CD4-positive, CD25-positive, alpha-beta regulatory T cell (primary cell): ENCODE data around the gene BICRA. TPM values are rescaled to one million over a fixed set of nuclear protein-coding genes. Genes with fewer than 3 reads are reported as not detected.
"Not testable (repeated sequence)": the region's sequence is repeated elsewhere in the genome, so short reads cannot be mapped to it uniquely, and the experiment has no call there.

Experiments
- ATAC-seq, 2 donors: fragments of 150-1000 bp; cut with Tn5 transposase; one replicate each; pipeline ENCODE4 v1.10.0; 2021; ENCODE audit warnings: low read depth in 2 of 2, moderate number of reproducible peaks in 2 of 2, moderate library complexity in 1 of 2
- DNase-seq, 3 donors: peaks; one replicate each; pipeline versions ENCODE4 v3.0.0 to v3.0.0-alpha.2; 2012 to 2022; ENCODE audit warnings: mixed read lengths in 1 of 3
- H3K27ac ChIP-seq: one replicate; pipeline ENCODE4 v1.7.0; 2013; ENCODE audit warnings: mild to moderate bottlenecking, low read length; ENCODE audit not compliant: insufficient read depth, poor library complexity, severe bottlenecking
- H3K27me3 ChIP-seq: one replicate; pipeline ENCODE4 v1.7.0; 2013; ENCODE audit warnings: low read length; ENCODE audit not compliant: control insufficient read depth, insufficient read depth
- H3K36me3 ChIP-seq: one replicate; pipeline ENCODE4 v1.7.0; 2013; ENCODE audit warnings: mild to moderate bottlenecking, low read length, moderate library complexity; ENCODE audit not compliant: control insufficient read depth, insufficient read depth
- H3K4me1 ChIP-seq: 2 replicates; pipeline ENCODE4 v1.7.0; 2013; ENCODE audit warnings: mild to moderate bottlenecking, low read length; ENCODE audit not compliant: insufficient read depth, control insufficient read depth, poor library complexity, severe bottlenecking
- H3K4me3 ChIP-seq: one replicate; pipeline ENCODE4 v1.7.0; 2013; ENCODE audit warnings: low read depth, mild to moderate bottlenecking, low read length, moderate library complexity
- H3K9me3 ChIP-seq, 2 experiments: 1 replicate in 1 of 2; 2 replicates in 1 of 2; pipeline ENCODE4 v1.7.0; 2013; ENCODE audit warnings: low read length in 2 of 2, mild to moderate bottlenecking in 1 of 2, moderate library complexity in 1 of 2; ENCODE audit not compliant: control insufficient read depth in 2 of 2
- H3K27ac Mint-ChIP-seq, 3 donors: one replicate each; pipeline ENCODE4 v1.8.0; 2020 to 2022; ENCODE audit warnings: mild to moderate bottlenecking in 3 of 3, mixed read lengths in 3 of 3, moderate library complexity in 2 of 3
- H3K27me3 Mint-ChIP-seq: one replicate; pipeline ENCODE4 v1.8.0; 2022; ENCODE audit warnings: mild to moderate bottlenecking, mixed read lengths
- H3K36me3 Mint-ChIP-seq: one replicate; pipeline ENCODE4 v1.8.0; 2020; ENCODE audit warnings: mixed read lengths
- H3K4me1 Mint-ChIP-seq, 4 donors: one replicate each; pipeline ENCODE4 v1.8.0; 2020 to 2022; ENCODE audit warnings: mixed read lengths in 4 of 4, mild to moderate bottlenecking in 1 of 4
- H3K4me3 Mint-ChIP-seq, 4 donors: one replicate each; pipeline ENCODE4 v1.8.0; 2020 to 2022; ENCODE audit warnings: mild to moderate bottlenecking in 4 of 4, mixed read lengths in 4 of 4, moderate library complexity in 3 of 4
- H3K9me3 Mint-ChIP-seq, 7 donors: one replicate each; pipeline ENCODE4 v1.8.0; 2020 to 2022; ENCODE audit warnings: mixed read lengths in 7 of 7, mild to moderate bottlenecking in 3 of 7, moderate library complexity in 2 of 7
- polyA plus RNA-seq, 4 donors: library from polyadenylated mRNA; unstranded; fragments of 300-500 nt; fragmentation: Illumina TruSeq; gene quantifications; one replicate each; pipeline ENCODE4 v1.2.3, GENCODE V29; 2021
- total RNA-seq: library from RNA; stranded (reverse); gene quantifications from one replicate; pipeline ENCODE4 v1.2.3, GENCODE V29; 2022

The BICRA gene
- total and polyA plus RNA-seq, 5 donors from 2014 or later, result 0.25 to 43.8 (median 0.52) TPM

- peaks cover 20% of the 10 kb centered on the region for H3K36me3 Mint-ChIP-seq
- no peak for ATAC-seq
Observed at GRCh38 chr19:47658431-47659348, 49.8 kb downstream of the BICRA start.

GRCh38 chr19:47660435-47660832 lies 51.5 kb downstream of the BICRA start:
- H3K27ac ChIP-seq, result no peak overlapping the region
- peaks cover 18% of the 10 kb centered on the region for H3K36me3 Mint-ChIP-seq
- H3K27me3 ChIP-seq, result no peaks in the 10 kb centered on the region
- no peaks in the 10 kb centered on the region for H3K9me3 ChIP-seq
- no peak for DNase-seq
- no peak overlapping the region for H3K4me3 ChIP-seq
- ATAC-seq, result no peak
- no peaks in the 10 kb centered on the region for H3K4me1 ChIP-seq
- H3K27me3 Mint-ChIP-seq, result no peaks in the 10 kb centered on the region
- peaks cover 9 to 30% (median 22%) of the 10 kb centered on the region in 4 donors for H3K4me1 Mint-ChIP-seq
- no peak overlapping the region for H3K4me3 Mint-ChIP-seq
- peak overlapping the region in 1 of 3 donors; percentile 12 for H3K27ac Mint-ChIP-seq
- H3K36me3 ChIP-seq, result peaks cover 6% of the 10 kb centered on the region
- H3K9me3 Mint-ChIP-seq, result no peaks in the 10 kb centered on the region

More at GRCh38 chr19:47658431-47659348, 49.8 kb downstream of the BICRA start:
- Mint-ChIP-seq H3K27me3 (no peaks in the 10 kb centered on the region), H3K9me3 (no peaks in the 10 kb centered on the region), H3K4me3 (no peak overlapping the region), H3K27ac (peak overlapping the region in 1 of 3 donors; percentile 73), H3K4me1 (peaks cover 6 to 32% (median 23%) of the 10 kb centered on the region in 4 donors)
- Histone ChIP-seq H3K27ac (no peak overlapping the region), H3K9me3 (no peaks in the 10 kb centered on the region), H3K4me3 (no peak overlapping the region), H3K27me3 (no peaks in the 10 kb centered on the region), H3K36me3 (peaks cover 10% of the 10 kb centered on the region), H3K4me1 (no peaks in the 10 kb centered on the region)
- DNase-seq, result no peak

- Histone ChIP-seq H3K27me3 (no peaks in the 10 kb centered on the region), H3K9me3 (no peaks in the 10 kb centered on the region), H3K4me1 (no peaks in the 10 kb centered on the region), H3K36me3 (peaks cover 4% of the 10 kb centered on the region), H3K27ac (no peak overlapping the region), H3K4me3 (no peak overlapping the region)
- H3K27ac Mint-ChIP-seq, result peak overlapping the region in 2 of 3 donors; percentile 79 to 89
- H3K9me3 Mint-ChIP-seq, result no peaks in the 10 kb centered on the region
- H3K36me3 Mint-ChIP-seq, result peaks cover 18% of the 10 kb centered on the region
- peaks cover 7 to 33% (median 25%) of the 10 kb centered on the region in 4 donors for H3K4me1 Mint-ChIP-seq
- H3K4me3 Mint-ChIP-seq, result no peak overlapping the region
- no peaks in the 10 kb centered on the region for H3K27me3 Mint-ChIP-seq
- DNase-seq (no peak), ATAC-seq (no peak)
Observed at GRCh38 chr19:47661161-47661560, 52.2 kb downstream of the BICRA start.

- H3K4me3 Mint-ChIP-seq, result no peak overlapping the region
- Histone ChIP-seq H3K4me1 (no peaks in the 10 kb centered on the region), H3K36me3 (peaks cover 4% of the 10 kb centered on the region), H3K4me3 (no peak overlapping the region), H3K27ac (no peak overlapping the region), H3K27me3 (no peaks in the 10 kb centered on the region), H3K9me3 (no peaks in the 10 kb centered on the region)
- peaks cover 4 to 32% (median 24%) of the 10 kb centered on the region in 4 donors for H3K4me1 Mint-ChIP-seq
- H3K27me3 Mint-ChIP-seq, result no peaks in the 10 kb centered on the region
- peaks cover 18% of the 10 kb centered on the region for H3K36me3 Mint-ChIP-seq
- DNase-seq (no peak), ATAC-seq (no peak)
- H3K9me3 Mint-ChIP-seq, result no peaks in the 10 kb centered on the region
- H3K27ac Mint-ChIP-seq, result peak overlapping the region in 2 of 3 donors; percentile 79 to 89
Observed at GRCh38 chr19:47661611-47662010, 52.7 kb downstream of the BICRA start.

- H3K4me1 Mint-ChIP-seq, result peaks cover 4 to 32% (median 23%) of the 10 kb centered on the region in 4 donors
Observed at GRCh38 chr19:47663435-47663910, 54.5 kb downstream of the BICRA start.

GRCh38 chr19:47663911-47664771 lies 55.2 kb downstream of the BICRA start:
- H3K36me3 ChIP-seq, result no peaks in the 10 kb centered on the region
- Mint-ChIP-seq H3K27me3 (no peaks in the 10 kb centered on the region), H3K4me3 (no peak overlapping the region), H3K36me3 (peaks cover 12% of the 10 kb centered on the region), H3K9me3 (no peaks in the 10 kb centered on the region), H3K27ac (peak overlapping the region in 1 of 3 donors; percentile 53), H3K4me1 (peaks cover 4 to 28% (median 23%) of the 10 kb centered on the region in 4 donors)
- ATAC-seq (no peak), DNase-seq (no peak)
- H3K4me1 ChIP-seq, result no peaks in the 10 kb centered on the region
- no peak overlapping the region for H3K27ac ChIP-seq
- no peaks in the 10 kb centered on the region for H3K27me3 ChIP-seq
- no peaks in the 10 kb centered on the region for H3K9me3 ChIP-seq
- no peak overlapping the region for H3K4me3 ChIP-seq

More at GRCh38 chr19:47663435-47663910, 54.5 kb downstream of the BICRA start:
- ATAC-seq, result no peak
- no peak for DNase-seq
- no peaks in the 10 kb centered on the region for H3K4me1 ChIP-seq
- no peak overlapping the region for H3K27ac ChIP-seq
- H3K4me3 ChIP-seq, result no peak overlapping the region
- Mint-ChIP-seq H3K36me3 (peaks cover 13% of the 10 kb centered on the region), H3K27ac (peak overlapping the region in 1 of 3 donors; percentile 53), H3K9me3 (no peaks in the 10 kb centered on the region), H3K27me3 (no peaks in the 10 kb centered on the region), H3K4me3 (no peak overlapping the region)
- no peaks in the 10 kb centered on the region for H3K27me3 ChIP-seq
- H3K36me3 ChIP-seq, result no peaks in the 10 kb centered on the region
- no peaks in the 10 kb centered on the region for H3K9me3 ChIP-seq

GRCh38 chr19:47668556-47668955 lies 59.6 kb downstream of the BICRA start:
- not testable (repeated sequence) for H3K27me3 ChIP-seq, DNase-seq, H3K4me3 ChIP-seq, H3K9me3 ChIP-seq, ATAC-seq, H3K36me3 Mint-ChIP-seq, H3K36me3 ChIP-seq, H3K4me3 Mint-ChIP-seq, H3K27me3 Mint-ChIP-seq, H3K9me3 Mint-ChIP-seq, H3K27ac ChIP-seq, H3K4me1 ChIP-seq, H3K27ac Mint-ChIP-seq
- H3K4me1 Mint-ChIP-seq, result peaks cover 4 to 19% (median 14%) of the 10 kb centered on the region in 4 donors
